ENCODE measurements around the gene MYMX.
"Not testable (repeated sequence)": the region's sequence is repeated elsewhere in the genome, so short reads cannot be mapped to it uniquely, and the experiment has no call there.

MYMX gene

DNA sequence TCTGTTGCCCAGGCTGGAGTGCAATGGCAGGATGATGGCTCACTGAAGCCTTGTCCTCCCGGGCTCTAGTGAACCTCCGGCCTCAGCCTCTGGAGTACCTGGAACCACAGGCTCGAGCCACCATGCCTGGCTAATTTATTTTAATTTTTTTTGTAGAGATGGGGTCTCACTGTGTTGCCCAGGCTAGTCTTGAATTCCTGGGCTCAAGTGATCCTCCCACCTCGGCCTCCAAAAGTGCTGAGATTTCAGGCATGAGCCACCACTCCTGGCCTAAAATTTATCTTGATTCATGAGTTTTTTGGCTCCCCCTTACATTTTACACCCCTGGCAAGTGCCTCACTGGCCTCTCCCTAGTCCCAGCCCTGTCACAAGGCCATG, 4.2 kb downstream of the MYMX start:
- DNase-seq: no peak

DNA sequence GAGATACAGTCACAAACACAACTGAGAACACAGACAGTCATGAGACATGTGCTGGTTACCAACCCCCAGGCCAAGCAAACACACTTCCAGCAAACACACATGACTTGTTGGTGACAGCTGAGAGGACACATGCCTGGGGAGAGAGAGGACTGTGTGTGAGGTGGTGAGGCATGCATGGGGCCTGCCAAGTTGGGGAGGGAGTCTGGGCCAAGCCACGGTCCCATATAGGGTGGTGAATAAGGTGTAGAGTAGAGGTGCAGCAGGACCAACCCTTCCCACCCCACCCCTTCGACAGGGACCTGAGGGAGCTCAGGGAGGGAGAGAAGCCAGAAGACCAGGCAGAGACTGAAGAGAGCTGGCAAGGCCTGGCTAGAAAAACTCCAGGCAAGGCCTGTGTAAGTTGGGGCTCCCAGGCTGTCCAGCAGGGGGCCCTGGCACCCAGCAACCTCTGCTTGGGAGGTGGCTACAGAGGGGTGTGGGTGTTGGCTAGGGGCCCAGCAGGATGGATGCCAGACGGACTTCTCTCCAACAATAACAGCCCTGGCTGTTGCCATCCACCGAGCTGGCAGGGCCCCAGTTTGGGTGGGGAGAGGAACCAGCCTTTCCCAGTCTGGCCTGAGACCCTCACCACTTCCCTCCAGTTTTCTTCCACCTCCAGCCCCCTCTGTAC, 4.7 kb downstream of the MYMX start:
- DNase-seq: no peak

DNA sequence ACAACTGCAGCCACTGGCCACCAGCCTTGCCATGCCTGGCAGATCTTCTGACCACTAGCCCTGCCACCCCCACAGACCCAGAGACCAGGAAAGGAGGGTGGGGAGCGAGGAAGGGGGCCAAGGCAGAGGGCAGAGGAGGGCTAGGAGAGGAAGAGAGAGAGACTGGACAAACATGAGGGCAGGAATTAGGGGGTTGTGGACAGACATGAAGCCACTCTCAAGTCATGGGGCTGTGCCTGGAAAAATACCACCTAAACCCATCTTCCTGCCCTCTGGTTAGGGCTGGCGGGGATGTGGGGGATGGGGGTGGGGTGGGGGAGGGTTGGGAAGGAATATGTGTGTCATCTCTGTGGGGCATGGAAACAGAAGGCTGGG, 5.2 kb downstream of the MYMX start:
- DNase-seq: no peak

DNA sequence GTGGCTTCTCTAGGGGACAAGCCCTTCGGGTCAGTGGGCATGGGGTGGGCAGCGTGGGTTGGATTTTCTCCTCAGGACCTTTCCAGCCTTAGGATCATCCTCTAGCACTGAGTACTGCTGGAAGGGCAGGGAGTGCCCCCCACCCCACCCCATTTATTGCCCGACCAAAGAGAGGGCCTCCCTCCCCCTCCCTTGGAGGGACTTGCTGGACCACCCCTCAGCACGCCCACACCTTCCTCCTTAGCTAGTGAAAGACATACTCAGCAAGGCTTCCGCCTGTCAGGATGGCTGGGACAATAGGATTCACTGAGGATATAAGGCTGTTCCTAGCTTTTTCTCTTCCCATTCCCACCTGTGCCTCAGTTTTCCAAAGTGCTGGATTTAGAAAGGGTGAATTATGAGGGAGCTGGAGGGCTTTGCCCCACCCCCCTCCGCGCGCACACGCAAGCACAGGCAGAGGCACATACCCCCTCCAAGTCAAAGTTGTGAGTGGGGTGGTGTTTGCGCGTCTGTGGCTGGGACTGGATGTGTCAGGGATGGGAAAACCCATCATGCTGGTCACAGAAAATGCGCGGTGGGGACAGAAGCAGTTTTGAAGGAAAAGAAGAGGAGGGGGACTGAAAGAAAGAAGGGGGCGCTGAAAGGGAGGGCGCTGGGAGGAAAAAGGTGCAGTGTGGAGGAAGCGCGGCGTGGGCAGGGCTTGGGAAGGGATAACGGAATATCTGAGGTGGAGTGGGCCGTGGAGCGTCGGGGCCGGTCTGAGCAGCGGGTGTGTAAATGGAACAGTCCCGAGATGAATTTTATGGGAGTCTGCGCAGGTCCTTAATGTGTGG, 6.0 kb downstream of the MYMX start:
- no peak for DNase-seq

DNA sequence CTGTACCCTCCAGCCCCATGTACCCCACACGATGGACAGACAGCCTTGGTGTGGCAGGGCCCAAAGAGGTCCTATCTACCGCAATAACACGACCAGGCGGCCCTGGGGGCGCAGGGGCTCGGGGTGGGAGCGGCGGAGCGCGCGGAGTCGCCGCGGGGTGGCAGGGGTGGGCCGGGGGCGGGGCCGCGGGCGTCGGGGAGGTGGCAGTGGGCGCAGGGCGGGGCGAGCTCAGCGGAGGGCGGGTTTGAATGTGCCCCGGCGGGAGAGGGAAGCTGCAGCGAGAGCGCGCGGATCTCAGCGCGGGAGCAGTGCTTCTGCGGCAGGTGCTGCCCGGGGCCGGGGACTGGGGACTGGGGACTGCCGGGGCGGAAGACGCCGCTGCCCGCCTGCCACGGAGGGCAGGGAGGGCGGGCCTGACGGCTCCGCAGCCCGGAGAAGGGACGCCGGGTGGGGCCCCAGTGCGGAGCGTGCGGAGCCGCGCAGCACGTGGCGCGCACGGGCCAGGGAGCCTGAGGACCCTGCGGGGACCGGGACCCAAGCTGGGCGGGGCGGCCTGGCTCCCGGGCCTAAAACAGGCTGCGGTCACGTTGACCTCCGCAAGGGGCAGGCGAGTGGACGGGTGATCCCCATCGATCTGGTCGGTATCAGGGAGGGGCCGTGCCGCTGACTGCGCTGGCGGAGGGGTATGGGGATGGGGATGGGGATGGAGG, 6.7 kb downstream of the MYMX start, which contains the start of gene SLC29A1:
SLC29A1 (plus strand) TSS at position 277 of the 710 bp plus-strand sequence. CDS start 3,719 bp downstream, outside the sequence.
- peak; percentile 73 for DNase-seq

DNA sequence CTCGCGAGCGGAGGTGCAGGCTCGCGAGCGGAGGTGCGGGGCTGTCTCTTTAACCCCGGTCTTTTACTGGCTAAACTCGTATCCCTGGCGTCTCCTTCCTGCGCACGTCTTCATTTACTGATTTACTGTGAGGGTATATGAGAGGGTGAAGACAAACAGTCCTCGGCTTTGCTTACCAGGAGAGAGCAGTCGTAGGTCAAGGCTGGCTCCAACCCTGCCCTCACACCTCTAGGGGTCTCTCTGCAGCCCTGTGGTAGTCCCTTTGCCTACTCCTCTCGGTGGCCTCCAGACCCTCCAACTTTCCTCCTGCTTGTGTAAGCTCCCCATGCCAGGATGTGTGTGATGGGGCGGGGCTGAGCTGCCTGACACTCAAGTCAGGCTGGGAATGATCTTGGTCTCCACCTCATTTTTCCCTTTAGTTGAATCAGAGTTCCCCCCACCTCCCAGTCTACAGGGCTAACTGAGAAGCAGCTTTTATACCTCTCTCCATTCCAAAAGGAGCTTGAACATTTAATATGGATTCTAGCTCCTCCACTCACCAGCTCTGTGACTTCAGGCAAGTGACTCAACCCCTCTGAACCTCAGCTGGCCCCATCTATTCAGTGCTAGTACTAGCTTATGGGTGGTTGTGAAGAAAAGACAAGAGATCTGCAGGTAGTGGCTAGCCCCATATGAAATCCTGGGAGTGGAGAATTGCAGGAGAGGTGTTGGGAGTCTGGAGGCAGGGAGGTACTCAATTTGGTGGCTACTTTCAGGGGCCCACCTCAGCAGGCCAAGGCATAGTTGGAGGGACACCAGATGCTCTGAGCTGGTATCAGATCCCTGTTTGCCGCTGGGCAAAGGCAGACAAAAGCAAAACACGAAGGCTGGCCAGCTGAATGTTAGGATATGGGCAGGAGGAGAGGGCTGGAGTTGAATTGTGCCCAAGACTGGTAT, 7.6 kb downstream of the MYMX start:
- no peak for DNase-seq

DNA sequence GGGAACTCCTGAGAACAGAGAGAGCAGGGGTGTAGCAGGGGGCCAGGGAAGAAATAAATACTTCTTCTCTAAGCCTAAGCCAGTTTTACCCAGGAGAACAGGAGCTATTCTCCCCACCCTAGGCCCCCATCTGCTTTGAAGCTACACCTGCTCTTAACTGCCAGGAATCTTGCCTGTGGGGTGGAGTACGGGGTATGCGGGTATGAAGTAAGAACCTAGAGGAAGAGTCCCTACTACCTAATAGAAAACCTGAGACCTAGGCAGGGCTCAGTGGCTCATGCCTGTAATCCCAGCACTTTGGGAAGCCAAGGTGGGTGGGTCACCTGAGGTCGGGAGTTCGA, 8.2 kb downstream of the MYMX start:
- DNase-seq: no peak

DNA sequence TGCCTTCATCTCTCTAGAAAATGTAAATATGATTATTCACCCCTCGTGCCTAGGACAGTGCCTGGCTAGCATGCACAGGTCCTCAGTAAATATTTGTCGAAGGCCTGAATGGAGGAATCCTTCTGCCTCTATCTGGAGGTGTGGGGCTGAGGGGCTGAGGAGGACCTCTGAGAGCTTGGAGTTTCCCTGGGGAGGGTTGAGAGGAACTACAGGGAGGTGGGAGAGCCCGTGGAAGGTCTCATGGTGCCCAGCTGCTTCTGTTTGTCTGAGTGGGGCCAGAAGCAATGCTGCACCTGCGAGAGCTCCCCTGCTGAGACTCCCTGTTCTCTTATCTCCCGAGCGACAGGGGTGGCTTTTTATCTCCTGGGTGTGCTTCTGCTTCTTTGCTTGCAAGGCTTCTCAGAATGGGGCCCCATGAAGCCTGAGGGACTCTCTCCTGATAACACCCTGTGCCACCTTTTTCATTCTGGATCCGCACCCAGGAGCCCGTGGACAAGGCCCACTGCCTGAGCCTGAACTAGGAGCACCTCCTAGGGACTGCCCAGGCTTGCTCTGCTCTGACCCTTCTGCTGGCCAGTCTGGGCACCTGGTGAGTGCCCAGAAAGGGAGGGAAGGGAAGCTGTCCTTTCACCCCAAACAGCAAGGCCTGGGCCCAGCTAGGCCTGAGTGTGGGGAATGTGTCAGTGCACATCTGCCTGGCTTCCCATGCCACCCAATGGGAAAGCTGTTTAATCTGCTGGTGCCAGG, 9.0 kb downstream of the MYMX start:
- DNase-seq: no peak

DNA sequence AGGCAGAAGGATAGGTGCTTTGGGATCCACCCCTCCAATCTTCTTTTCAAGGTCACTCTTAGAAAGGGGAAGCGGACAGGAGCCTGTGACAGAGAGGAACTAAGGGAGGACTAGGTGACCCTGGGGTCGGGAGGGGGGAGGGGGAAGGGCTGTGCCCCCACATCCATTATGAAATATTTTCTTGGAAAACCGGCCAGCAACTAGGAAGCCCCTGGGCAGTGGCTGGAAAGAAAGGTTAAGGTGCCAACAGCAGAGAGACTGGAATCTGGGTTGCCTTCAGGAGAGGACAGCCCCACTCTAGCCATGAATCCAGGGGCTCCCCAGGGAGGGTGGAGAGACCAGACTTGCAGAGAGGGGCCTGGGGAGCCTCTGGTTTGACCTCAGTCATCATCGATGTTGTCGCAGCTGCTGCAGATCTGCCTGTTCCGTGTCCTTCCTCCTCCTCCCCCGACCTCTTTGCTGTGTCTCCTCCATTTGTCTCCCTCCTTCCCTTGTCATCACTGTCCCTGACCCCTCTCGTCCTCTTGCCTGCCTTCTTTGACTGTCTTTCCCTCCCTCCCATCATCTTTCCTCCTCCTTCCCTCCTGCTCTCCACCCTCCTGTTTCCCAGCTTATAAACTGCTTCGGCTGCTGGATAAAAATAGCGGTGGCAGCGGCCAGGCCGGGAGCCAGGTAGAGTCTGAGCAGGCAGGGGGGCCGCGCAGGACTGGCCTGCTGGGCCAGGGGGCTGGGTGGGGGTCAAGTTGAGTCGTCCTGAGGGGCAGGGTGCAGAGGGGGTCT, 9.8 kb downstream of the MYMX start:
- no peak for DNase-seq

DNA sequence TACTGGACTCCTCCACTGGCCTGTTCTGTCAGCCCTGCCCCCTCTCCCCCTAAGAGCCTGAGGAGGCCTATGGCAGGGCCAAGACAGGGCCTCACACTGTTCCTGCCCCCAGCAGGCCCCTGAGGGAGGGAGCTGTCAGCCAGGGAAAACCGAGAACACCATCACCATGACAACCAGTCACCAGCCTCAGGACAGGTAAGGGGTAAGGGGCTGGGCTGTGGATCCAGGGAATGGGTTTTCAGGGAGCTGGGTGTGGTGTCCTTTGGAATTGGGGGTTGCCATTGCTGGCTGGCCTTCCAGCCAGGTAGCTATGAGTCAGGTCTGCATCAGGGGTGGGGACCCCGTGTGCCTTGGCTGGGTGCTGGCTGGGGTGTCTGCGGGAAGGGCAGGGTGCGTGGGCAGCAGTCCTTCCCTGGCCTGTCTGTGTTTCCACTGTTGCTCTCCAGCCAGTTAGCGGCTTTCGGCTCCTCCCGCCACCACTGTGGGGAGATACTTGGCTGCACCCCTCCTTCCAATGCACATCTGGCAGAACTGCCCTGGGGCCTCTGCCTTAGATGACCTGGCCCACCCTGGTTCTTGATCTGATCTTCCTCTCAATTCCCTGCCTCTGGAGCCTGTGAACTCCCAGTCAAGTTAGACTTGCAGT, 10.5 kb downstream of the MYMX start:
- DNase-seq: no peak

DNA sequence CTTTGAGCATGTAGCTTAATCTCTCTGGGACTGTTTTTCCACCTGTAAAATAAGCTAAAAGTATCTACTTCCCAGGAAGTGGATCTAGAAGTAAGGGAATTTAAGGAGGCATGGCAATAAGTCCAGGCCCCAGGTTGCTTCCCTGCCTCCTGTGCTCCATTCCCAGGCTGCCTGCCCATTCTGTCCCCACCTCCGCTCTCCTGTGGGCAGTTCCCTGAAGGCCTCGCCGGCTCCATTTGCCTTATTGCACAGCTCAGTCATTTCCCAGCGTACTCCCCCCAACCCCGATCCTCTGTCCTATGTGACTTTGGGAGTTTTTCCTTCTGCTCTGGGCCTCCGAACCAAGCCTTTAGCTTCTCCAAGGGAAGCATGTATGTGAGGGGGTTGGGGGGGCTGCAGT, 11.3 kb downstream of the MYMX start:
- no peak for DNase-seq

DNA sequence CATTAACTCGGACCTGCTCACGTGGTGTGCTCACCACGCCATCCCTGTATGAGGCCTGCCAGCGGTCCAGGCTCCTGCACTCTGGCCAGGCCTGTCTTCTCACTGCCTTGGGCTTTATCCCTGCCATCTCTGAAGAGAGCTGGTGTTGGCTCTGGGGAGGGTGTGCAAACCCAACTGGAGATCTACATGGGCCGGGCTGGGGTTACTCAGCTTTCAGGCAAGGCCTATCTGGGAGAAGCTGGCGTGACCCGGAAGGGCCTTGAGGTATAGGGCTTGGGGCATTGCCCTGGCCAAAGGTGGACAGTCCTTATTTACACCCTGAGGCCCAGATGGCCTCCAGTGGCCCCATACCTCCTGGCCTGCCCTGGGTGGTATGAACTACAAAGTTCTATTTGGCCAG, 11.7 kb downstream of the MYMX start:
- DNase-seq: no peak

DNA sequence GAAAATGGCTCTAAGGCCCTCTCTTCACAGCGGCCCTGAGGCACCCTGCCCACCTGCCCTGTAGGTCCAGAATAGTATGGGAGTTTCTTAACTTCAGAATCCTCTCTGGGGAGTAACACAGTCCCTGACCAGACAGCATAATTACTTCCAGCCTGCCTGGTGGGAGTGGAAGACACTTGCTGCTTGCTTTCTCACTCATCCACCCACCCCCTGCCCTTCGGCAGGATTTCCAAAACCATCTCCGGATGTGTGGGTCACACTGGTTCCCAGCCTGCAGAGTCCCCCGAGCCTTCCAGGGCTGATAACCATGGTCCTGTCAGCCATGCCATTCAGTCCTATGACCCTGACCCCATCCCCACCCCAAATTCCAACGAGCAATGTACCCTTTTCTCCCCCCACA, 12.1 kb downstream of the MYMX start:
- DNase-seq: no peak

DNA sequence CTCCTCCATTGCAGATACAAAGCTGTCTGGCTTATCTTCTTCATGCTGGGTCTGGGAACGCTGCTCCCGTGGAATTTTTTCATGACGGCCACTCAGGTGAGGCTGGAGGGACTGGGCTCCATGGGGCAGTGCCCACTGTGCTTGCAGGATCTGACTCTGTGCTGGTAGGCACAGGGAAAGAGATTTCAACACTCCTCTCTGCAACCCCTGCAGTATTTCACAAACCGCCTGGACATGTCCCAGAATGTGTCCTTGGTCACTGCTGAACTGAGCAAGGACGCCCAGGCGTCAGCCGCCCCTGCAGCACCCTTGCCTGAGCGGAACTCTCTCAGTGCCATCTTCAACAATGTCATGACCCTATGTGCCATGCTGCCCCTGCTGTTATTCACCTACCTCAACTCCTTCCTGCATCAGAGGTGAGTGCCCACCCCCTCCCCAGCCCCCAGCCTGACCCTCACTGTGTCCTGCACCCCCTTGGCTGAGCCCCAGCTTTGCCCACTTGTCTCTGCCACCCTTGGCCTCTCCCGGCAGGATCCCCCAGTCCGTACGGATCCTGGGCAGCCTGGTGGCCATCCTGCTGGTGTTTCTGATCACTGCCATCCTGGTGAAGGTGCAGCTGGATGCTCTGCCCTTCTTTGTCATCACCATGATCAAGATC, 12.8 kb downstream of the MYMX start:
- no peak for DNase-seq

DNA sequence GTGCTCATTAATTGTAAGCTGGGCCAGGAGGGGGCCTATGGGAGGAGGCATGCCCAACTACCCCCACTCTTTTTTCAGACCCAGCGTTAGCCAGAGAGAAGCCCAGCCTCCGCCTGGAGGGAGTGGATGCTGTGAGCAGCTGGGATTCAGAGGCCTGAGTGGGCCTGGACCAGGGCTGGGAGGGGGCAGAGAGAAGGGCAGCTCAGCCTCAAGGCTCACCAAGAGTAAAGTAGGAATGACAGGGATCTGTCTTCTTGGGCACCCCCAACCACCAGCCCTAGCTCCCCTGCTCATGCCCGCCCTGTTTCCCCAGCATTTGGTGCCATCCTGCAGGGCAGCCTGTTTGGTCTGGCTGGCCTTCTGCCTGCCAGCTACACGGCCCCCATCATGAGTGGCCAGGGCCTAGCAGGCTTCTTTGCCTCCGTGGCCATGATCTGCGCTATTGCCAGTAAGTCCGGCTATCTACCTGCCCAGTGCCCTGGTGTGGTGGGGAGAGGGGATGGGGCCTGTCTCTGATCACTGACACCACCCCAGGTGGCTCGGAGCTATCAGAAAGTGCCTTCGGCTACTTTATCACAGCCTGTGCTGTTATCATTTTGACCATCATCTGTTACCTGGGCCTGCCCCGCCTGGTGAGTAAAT, 13.4 kb downstream of the MYMX start:
- no peak for DNase-seq

DNA sequence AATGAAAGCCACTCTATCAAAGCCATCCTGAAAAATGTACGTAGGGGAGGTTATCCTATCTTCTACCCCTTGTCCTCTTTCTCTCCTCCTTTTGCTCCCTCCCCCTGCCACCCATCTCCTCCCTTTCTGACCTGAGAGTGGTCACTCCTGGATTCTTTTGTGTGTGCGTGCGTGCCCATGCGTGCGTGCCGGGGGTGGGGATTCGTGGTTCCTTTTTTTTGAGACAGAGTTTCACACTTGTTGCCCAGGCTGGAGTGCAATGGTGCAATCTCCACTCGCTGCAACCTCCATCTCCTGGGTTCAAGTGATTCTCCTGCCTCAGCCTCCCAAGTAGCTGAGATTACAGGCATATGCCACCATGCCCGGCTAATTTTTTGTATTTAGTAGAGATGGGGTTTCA, 14.7 kb downstream of the MYMX start:
- DNase-seq: not testable (repeated sequence)

DNA sequence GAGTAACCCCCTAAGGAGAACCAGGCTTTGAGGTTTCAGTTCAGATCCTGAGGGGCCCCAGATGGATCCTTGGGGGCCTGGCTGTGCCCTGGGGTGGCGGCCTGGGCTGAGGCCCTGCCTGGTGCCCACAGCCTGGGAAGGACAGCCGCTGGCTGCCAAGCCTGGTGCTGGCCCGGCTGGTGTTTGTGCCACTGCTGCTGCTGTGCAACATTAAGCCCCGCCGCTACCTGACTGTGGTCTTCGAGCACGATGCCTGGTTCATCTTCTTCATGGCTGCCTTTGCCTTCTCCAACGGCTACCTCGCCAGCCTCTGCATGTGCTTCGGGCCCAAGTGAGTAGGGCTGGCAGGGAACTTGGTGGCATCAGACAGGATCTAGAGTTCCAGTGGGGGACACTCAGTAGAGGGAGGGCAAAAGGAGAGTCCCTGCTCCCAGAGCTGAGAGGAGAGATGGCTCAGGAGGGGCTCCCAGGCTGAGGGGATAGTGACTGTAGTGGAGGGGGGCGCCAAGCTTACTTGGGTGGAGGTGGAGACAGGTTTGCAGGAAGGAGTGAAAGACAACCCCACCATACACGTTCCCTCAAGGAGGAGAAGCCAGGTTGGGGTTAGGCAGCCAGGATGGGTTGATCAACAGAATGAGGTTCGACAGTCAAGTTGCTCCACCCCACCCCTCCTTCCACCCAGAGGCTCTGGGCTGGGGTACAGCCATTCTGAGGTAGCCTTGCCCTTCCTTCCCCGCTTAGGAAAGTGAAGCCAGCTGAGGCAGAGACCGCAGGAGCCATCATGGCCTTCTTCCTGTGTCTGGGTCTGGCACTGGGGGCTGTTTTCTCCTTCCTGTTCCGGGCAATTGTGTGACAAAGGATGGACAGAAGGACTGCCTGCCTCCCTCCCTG, 16.2 kb downstream of the MYMX start:
- no peak for DNase-seq

DNA sequence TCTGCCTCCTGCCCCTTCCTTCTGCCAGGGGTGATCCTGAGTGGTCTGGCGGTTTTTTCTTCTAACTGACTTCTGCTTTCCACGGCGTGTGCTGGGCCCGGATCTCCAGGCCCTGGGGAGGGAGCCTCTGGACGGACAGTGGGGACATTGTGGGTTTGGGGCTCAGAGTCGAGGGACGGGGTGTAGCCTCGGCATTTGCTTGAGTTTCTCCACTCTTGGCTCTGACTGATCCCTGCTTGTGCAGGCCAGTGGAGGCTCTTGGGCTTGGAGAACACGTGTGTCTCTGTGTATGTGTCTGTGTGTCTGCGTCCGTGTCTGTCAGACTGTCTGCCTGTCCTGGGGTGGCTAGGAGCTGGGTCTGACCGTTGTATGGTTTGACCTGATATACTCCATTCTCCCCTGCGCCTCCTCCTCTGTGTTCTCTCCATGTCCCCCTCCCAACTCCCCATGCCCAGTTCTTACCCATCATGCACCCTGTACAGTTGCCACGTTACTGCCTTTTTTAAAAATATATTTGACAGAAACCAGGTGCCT, 16.9 kb downstream of the MYMX start:
- no peak for DNase-seq

Measured in activated gamma-delta T cell (primary cell).